Measurements from ENCODE around the gene GGT1.
"Not testable (repeated sequence)": the region's sequence is repeated elsewhere in the genome, so short reads cannot be mapped to it uniquely, and the experiment has no call there.

- TF ChIP-seq YY1 (IDR thresholded peaks at IDR 0.05; ENCODE audit: insufficient read depth, insufficient read length); SUZ12 (IDR thresholded peaks at IDR 0.05; ENCODE audit: extremely low read depth, insufficient read depth, insufficient read length): not testable (repeated sequence)
Measured at GRCh38 chr22:24606340-24606739, 3.3 kb downstream of the GGT1 start.
